ENCODE measurements around the gene FGF13. TPM values are rescaled to one million over a fixed set of nuclear protein-coding genes. Genes with fewer than 3 reads are reported as not detected.

The FGF13 gene
- polyA plus RNA-seq, 3 donors, result not detected

GRCh38 chrX:138664016-138664415, 47.5 kb downstream of the FGF13 start:
- no peak for TF ChIP-seq CTCF (IDR thresholded peaks at IDR 0.05)
- no peak overlapping the region for H3K4me3 Mint-ChIP-seq
- Histone ChIP-seq H3K27ac (ENCODE audit: low read depth in 1 of 2, low read length in 2 of 2) (no peak overlapping the region), H3K4me2 (replicated peaks; ENCODE audit: extremely low read depth, low read length, poor library complexity, severe bottlenecking) (no peak overlapping the region), H3K27me3 (ENCODE audit: control insufficient read depth in 2 of 2, insufficient read depth in 2 of 2, low read length in 2 of 2) (no peaks in the 10 kb centered on the region), H3K36me3 (replicated peaks in 1 of 2; ENCODE audit: control insufficient read depth in 1 of 2, insufficient read depth in 2 of 2, low read length in 2 of 2) (no peaks in the 10 kb centered on the region), H3K9me3 (replicated peaks in 1 of 2; ENCODE audit: control insufficient read depth in 1 of 2, insufficient read depth in 1 of 2, low read length in 2 of 2) (no peaks in the 10 kb centered on the region), H4K20me1 (ENCODE audit: insufficient read depth, low read length) (no peaks in the 10 kb centered on the region), H3K79me2 (ENCODE audit: insufficient read depth, low read length) (no peaks in the 10 kb centered on the region), H3K9ac (ENCODE audit: insufficient read depth, low read length, poor library complexity, severe bottlenecking) (no peak overlapping the region), H2AFZ (ENCODE audit: insufficient read depth, low read depth, low read length, poor library complexity, severe bottlenecking) (no peak overlapping the region), H3K4me1 (ENCODE audit: control insufficient read depth in 1 of 2, insufficient read depth in 2 of 2, low read length in 2 of 2) (no peaks in the 10 kb centered on the region), H3K4me3 (replicated peaks in 1 of 3; ENCODE audit: low read depth in 2 of 3, low read length in 3 of 3) (no peak overlapping the region)
- intact Hi-C loops (cut with micrococcal nuclease), result no loop called here
- H3K36me3 Mint-ChIP-seq, result no peaks in the 10 kb centered on the region
- peaks cover 0 to 3% (median 0%) of the 10 kb centered on the region in 7 donors for H3K9me3 Mint-ChIP-seq
- no peaks in the 10 kb centered on the region for H3K4me1 Mint-ChIP-seq
- H3K27ac Mint-ChIP-seq, result no peak overlapping the region
- H3K27me3 Mint-ChIP-seq (ENCODE audit: low read depth in 3 of 3), result peaks cover 0 to 3% (median 0%) of the 10 kb centered on the region in 3 donors
- WGBS (ENCODE audit: insufficient coverage), result no CpG with 5 or more reads among the region's 3 CpGs
- DNase-seq, result no peak

GRCh38 chrX:138651494-138651893, 60.0 kb downstream of the FGF13 start:
- Histone ChIP-seq H3K36me3 (replicated peaks in 1 of 2; ENCODE audit: control insufficient read depth in 1 of 2, insufficient read depth in 2 of 2, low read length in 2 of 2) (no peaks in the 10 kb centered on the region), H3K9me3 (replicated peaks in 1 of 2; ENCODE audit: control insufficient read depth in 1 of 2, insufficient read depth in 1 of 2, low read length in 2 of 2) (no peaks in the 10 kb centered on the region), H3K27me3 (ENCODE audit: control insufficient read depth in 2 of 2, insufficient read depth in 2 of 2, low read length in 2 of 2) (no peaks in the 10 kb centered on the region), H4K20me1 (ENCODE audit: insufficient read depth, low read length) (no peaks in the 10 kb centered on the region), H3K27ac (ENCODE audit: low read depth in 1 of 2, low read length in 2 of 2) (no peak overlapping the region), H3K4me1 (ENCODE audit: control insufficient read depth in 1 of 2, insufficient read depth in 2 of 2, low read length in 2 of 2) (no peaks in the 10 kb centered on the region), H3K4me3 (replicated peaks in 1 of 3; ENCODE audit: low read depth in 2 of 3, low read length in 3 of 3) (no peak overlapping the region), H3K4me2 (replicated peaks; ENCODE audit: extremely low read depth, low read length, poor library complexity, severe bottlenecking) (no peak overlapping the region), H3K79me2 (ENCODE audit: insufficient read depth, low read length) (no peaks in the 10 kb centered on the region), H3K9ac (ENCODE audit: insufficient read depth, low read length, poor library complexity, severe bottlenecking) (no peak overlapping the region), H2AFZ (ENCODE audit: insufficient read depth, low read depth, low read length, poor library complexity, severe bottlenecking) (no peak overlapping the region)
- Mint-ChIP-seq H3K9me3 (no peaks in the 10 kb centered on the region), H3K36me3 (no peaks in the 10 kb centered on the region), H3K27ac (no peak overlapping the region), H3K4me1 (no peaks in the 10 kb centered on the region), H3K27me3 (ENCODE audit: low read depth in 3 of 3) (peaks cover 0 to 3% (median 0%) of the 10 kb centered on the region in 3 donors), H3K4me3 (no peak overlapping the region)
- intact Hi-C loops (cut with micrococcal nuclease), result no loop called here
- TF ChIP-seq CTCF (IDR thresholded peaks at IDR 0.05), result no peak
- no peak for DNase-seq

All from CD14-positive monocyte (primary cell).